HG03103 (cell line): ENCODE results near the gene TEAD1.
A peak's percentile ranks its signal among the peaks of the same experiment; 100 is the strongest.

ENCODE experiments used
- ATAC-seq: cut with Tn5 transposase; IDR thresholded peaks from one replicate; pipeline ENCODE4 v1.9.1; 2021; ENCODE audit warnings: low read depth; ENCODE audit not compliant: unreplicated experiment

TEAD1 gene

DNA sequence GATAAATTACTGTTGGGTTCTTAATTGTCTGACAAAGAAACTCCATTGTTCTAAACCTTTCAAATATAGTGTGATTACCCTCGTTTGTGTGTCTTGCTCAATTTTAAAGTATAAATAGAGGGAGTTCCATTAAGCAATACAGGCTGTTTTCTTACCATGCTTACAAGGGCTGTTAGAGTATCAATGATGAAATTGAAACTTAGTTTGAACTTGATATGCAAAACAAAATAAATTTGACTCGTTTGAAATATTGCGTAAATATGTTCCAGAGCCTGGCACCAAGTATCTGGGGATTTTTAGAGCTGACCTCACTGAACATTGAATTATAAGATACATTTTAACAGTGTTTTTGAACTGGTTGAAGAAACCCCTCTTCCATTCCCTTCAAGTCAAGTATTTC, 31.7 kb downstream of the TEAD1 start:
- no peak for ATAC-seq

- ATAC-seq, result no peak
These were observed 32.6 kb downstream of the TEAD1 start for GRCh38 chr11:12706545-12707499.

DNA sequence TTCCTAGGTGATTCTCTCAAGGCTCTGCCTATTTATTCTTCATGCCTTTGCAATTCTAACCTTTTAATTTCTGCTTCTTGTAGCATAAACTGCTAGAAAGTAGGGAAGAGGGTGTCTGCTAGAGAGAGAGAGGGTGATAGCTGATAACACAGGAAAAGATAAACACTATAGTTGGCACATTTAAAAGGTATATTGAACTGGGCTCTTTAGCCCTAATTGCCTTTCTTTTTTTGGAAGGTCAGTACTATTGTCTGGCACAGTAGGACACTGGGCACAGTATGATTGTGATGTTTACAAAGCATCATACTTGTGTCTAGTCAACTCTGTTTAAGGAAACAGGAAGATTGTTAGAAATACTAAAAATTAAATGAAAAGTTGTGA, 33.3 kb downstream of the TEAD1 start:
- ATAC-seq, result no peak

- no peak for ATAC-seq
These were observed 37.3 kb downstream of the TEAD1 start for GRCh38 chr11:12711496-12711895.

GRCh38 chr11:12712132-12712531, 37.9 kb downstream of the TEAD1 start:
- no peak for ATAC-seq

DNA sequence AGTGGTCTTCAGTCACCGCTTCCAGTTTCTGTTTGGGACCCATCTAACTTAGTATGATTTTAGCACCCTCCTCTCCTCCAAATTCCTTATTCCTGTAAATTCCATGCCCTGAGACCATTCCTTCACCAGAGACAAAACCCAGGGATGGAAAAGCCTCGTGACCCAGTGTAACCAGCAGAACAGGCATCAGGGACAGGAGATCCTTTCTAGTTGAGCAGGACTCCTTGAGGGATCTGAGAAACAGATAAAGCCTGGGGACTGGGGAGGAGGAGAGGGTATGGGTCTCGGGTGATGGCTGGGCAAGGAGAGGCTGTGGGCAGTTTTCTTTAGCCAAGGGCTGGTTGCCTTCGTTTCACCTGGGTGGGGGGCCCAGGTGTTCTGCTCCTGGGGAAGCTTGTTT, 40.9 kb downstream of the TEAD1 start:
- ATAC-seq, result no peak

DNA sequence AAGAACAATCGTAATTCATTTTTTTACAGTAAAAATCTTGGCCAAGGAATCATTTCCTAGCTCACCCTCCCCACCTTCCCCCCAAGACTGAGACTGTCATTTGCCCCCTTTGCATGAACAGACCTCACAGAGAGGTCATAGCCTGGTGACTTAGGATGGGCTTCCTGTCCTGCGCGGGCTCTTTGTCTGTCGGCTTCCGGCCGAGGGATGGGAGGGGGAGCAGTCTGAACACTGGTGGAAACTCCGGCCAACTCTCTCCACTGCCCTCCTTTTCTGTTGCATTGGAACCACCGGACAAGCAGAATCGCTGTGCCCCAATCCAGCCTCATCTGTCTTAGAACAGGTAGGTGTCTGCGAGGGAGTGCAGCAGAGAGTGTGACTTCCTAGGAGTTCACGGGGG, 41.7 kb downstream of the TEAD1 start:
- ATAC-seq, result no peak

DNA sequence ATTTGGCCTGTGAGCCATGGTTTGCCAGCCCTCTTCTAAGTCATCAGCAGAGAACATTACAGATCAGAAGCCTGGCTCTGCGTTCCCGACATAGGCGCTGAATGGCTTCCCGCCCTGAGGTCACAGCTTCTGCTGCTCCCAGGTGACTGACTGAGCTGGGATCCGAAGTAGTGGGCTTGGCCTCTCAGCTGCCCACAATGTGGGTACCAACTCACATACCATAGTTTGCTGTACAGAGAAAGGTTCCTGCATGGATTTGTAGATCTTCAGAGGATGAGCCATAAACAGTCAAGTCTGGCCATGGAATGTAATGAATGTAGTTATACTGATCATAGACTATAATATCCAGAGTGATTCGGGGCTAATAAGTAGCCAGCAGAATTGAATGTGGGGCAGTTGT, 42.6 kb downstream of the TEAD1 start:
- ATAC-seq, result no peak

GRCh38 chr11:12717851-12718291, 43.6 kb downstream of the TEAD1 start:
- peak; percentile 95 for ATAC-seq

DNA sequence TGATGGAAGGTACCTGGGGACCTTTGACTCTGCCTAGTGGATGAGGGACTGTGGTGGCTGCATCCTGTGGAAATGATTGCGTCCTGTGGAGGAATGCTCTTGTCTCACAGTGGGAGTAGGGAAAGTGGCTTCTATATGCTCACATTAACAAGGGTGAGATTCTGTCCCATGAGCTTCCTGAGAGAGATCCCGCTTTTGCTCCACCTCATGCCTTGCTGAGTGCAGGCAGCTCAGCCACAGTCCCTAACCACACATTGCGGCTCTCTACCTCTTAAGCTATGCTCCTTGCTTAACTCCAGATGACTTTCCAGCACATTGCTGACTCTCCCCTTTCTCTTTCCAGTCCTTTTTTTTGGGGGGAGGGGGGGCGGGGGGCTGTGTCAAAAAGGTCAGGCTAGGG, 45.0 kb downstream of the TEAD1 start:
- no peak for ATAC-seq

DNA sequence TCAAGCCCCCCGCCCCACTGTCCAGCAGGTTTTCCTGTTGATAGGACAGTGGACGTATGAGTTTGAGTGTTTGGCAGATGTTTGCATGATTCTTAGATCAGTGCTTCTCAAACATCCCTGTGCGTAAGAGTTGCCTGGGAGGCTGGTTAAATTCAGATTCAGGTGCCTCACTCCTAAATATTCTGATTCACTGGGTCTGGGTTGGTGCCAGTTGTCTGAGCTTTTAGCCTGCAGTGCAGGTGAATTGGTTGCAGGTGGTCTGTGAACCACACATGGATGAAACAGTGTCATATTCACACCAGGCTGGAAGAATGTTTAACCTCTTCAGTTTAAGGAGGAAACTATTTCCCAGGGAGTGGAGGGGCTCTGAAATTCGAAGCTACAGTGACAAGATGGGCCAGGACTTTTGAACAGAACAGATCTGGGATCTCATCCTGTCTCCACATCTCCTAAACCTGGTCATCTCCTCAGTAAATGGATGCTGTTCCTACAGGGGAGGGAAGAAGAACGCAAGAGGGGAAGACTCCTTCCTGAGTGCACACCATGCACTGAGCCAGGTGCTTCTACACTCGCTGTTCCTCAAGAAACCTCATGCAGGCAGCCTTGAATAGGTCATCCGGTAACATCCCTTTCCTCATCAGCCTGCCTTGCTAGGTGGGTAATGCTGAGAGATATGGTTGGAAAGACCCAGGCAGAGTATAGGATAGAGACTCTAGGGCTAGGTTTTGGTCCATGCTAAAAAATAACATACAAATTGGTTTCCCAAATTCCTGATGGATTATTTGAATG, 47.8 kb downstream of the TEAD1 start:
- ATAC-seq, result no peak

DNA sequence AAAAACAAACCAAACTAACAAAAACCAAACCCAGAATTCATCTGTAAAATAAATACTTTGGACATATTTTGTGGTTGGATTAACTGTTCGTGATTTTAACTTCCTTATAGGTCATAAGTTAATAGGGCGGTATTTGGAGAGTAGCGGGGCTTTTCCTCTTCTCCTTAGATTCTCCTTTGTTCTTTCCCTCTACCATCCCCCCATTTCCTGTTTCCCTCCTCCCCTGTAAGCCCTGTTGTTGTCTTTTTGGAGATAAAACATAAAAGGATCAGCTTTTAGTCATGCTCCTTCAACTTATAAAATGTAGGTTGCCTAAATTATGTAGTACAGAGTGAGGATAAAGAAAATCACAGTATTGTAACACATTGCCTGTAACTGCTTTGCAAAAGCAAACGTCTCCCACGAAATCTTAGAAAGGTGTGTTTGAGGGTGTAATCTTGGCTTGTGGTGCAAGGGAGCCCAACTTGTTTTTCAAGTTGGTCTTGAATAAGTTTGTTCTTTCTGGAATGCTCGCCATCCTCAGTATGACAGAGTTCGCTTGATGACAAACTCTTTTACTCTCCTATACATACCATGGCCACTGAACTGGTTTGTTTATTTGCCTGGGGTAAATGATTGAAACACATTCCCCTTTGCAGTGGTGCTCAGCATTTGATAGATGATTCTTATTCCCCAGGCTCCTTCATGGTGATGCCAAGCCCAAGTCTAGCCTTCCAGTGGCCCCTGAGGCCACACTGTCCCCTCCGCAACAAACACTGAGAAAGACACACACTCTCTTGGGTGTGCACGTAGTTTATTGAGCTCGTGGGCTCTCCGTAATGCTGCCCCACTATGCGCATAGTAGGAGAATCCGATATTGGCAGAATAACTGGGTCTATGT, 49.4 kb downstream of the TEAD1 start:
- no peak for ATAC-seq

- ATAC-seq, result no peak
These were observed 50.3 kb downstream of the TEAD1 start for GRCh38 chr11:12724301-12725054.

- ATAC-seq, result no peak
These were observed 51.0 kb downstream of the TEAD1 start for GRCh38 chr11:12725055-12725862.

GRCh38 chr11:12725863-12726682, 51.9 kb downstream of the TEAD1 start:
- ATAC-seq, result no peak

GRCh38 chr11:12727563-12728211, 53.5 kb downstream of the TEAD1 start:
- ATAC-seq, result no peak

DNA sequence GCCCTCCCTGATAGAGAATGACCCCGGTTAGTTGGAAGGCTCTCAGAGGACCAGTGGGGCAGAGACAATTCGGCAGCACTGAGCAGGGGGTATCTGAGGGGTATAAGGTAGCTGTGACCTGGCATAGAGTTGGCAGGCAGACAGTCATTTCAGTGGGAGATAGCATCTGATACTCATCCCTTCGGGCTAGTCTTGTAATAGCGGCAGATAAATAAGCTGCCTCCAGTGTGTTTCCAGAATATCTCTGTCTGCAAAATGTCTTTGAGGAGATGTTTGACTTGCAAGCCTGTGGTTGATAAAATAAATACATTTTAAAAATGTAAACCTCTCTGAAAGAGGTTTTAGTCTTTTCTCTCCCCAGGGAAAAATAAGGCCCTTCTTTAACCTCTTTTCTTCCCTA, 54.2 kb downstream of the TEAD1 start:
- no peak for ATAC-seq

DNA sequence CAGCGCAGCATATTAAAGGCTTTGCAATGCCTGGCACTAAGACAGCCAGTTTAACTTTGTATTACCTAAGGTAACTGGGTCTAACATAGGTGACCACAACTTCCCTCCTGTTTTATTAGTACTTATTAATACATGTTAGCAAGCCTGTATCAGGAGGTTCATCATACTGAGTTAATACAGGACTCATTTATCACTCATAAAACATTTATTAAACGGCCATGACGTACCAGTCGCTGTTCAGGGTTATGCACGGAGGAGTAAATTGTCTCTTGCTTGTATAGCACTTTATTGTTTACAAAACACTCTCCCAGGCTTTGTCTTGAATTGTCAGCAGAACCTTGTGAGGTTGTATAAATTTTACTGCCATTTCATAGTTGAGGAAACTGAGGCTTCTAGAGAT, 55.7 kb downstream of the TEAD1 start:
- no peak for ATAC-seq
